ENCODE measurements around the gene USH1C. TPM values are rescaled to one million over a fixed set of nuclear protein-coding genes. Genes with fewer than 3 reads are reported as not detected.

USH1C gene
- total RNA-seq, 2 donors from 2014 or later = 0.68 TPM; not detected in 1

- ATAC-seq (ENCODE audit: insufficient number of reproducible peaks, low FRiP score, low read depth) (no peak), DNase-seq (ENCODE audit: low spot score) (no peak)
- TF ChIP-seq CTCF (IDR thresholded peaks at IDR 0.05) = peak; percentile 40
- no peak overlapping the region for H3K4me3 ChIP-seq
- H3K27me3 ChIP-seq (replicated peaks; ENCODE audit: insufficient read depth) = no peaks in the 10 kb centered on the region
- H3K4me1 ChIP-seq (ENCODE audit: control insufficient read depth in 1 of 2, low read depth in 2 of 2) = no peaks in the 10 kb centered on the region
- H3K36me3 ChIP-seq = no peaks in the 10 kb centered on the region
- H3K27ac ChIP-seq = no peak overlapping the region
- no peaks in the 10 kb centered on the region for H3K9me3 ChIP-seq
These were observed 16.0 kb downstream of the USH1C start for GRCh38 chr11:17528181-17528691.

GRCh38 chr11:17527628-17527995 is 16.6 kb downstream of the USH1C start:
- no peak for ATAC-seq (ENCODE audit: insufficient number of reproducible peaks, low FRiP score, low read depth)
- no peak for TF ChIP-seq CTCF (IDR thresholded peaks at IDR 0.05)
- H3K27me3 ChIP-seq (replicated peaks; ENCODE audit: insufficient read depth) = no peaks in the 10 kb centered on the region
- no peak overlapping the region for H3K4me3 ChIP-seq
- H3K9me3 ChIP-seq = no peaks in the 10 kb centered on the region
- no peaks in the 10 kb centered on the region for H3K36me3 ChIP-seq
- DNase-seq (ENCODE audit: low spot score) = no peak
- H3K27ac ChIP-seq = no peak overlapping the region
- no peaks in the 10 kb centered on the region for H3K4me1 ChIP-seq (ENCODE audit: control insufficient read depth in 1 of 2, low read depth in 2 of 2)

GRCh38 chr11:17526931-17527627 is 17.1 kb downstream of the USH1C start:
- H3K36me3 ChIP-seq = no peaks in the 10 kb centered on the region
- DNase-seq (ENCODE audit: low spot score) = no peak
- no peaks in the 10 kb centered on the region for H3K27me3 ChIP-seq (replicated peaks; ENCODE audit: insufficient read depth)
- no peaks in the 10 kb centered on the region for H3K9me3 ChIP-seq
- H3K4me1 ChIP-seq (ENCODE audit: control insufficient read depth in 1 of 2, low read depth in 2 of 2) = no peaks in the 10 kb centered on the region
- no peak overlapping the region for H3K4me3 ChIP-seq
- no peak overlapping the region for H3K27ac ChIP-seq
- TF ChIP-seq CTCF (IDR thresholded peaks at IDR 0.05) = no peak
- no peak for ATAC-seq (ENCODE audit: insufficient number of reproducible peaks, low FRiP score, low read depth)

- no peaks in the 10 kb centered on the region for H3K27me3 ChIP-seq (replicated peaks; ENCODE audit: insufficient read depth)
- no peak for TF ChIP-seq CTCF (IDR thresholded peaks at IDR 0.05)
- H3K9me3 ChIP-seq = no peaks in the 10 kb centered on the region
- no peaks in the 10 kb centered on the region for H3K36me3 ChIP-seq
- no peak for DNase-seq (ENCODE audit: low spot score)
- no peak overlapping the region for H3K27ac ChIP-seq
- H3K4me3 ChIP-seq = no peak overlapping the region
- H3K4me1 ChIP-seq (ENCODE audit: control insufficient read depth in 1 of 2, low read depth in 2 of 2) = no peaks in the 10 kb centered on the region
- ATAC-seq (ENCODE audit: insufficient number of reproducible peaks, low FRiP score, low read depth) = no peak
These were observed 17.9 kb downstream of the USH1C start for GRCh38 chr11:17526326-17526725.

GRCh38 chr11:17525570-17525969 is 18.6 kb downstream of the USH1C start:
- H3K27me3 ChIP-seq (replicated peaks; ENCODE audit: insufficient read depth) = no peaks in the 10 kb centered on the region
- no peak for ATAC-seq (ENCODE audit: insufficient number of reproducible peaks, low FRiP score, low read depth)

More at GRCh38 chr11:17525570-17525969, 18.6 kb downstream of the USH1C start:
- no peak overlapping the region for H3K4me3 ChIP-seq
- H3K4me1 ChIP-seq (ENCODE audit: control insufficient read depth in 1 of 2, low read depth in 2 of 2) = no peaks in the 10 kb centered on the region
- DNase-seq (ENCODE audit: low spot score) = no peak
- no peaks in the 10 kb centered on the region for H3K36me3 ChIP-seq
- H3K9me3 ChIP-seq = no peaks in the 10 kb centered on the region
- no peak for TF ChIP-seq CTCF (IDR thresholded peaks at IDR 0.05)
- H3K27ac ChIP-seq = no peak overlapping the region
